Fibroblast of skin of left quadriceps (primary cell): ENCODE results near the gene MED14.
"Not testable (repeated sequence)": the region's sequence is repeated elsewhere in the genome, so short reads cannot be mapped to it uniquely, and the experiment has no call there.

Experiments used
- DNase-seq, 2 experiments: peaks; one replicate each; pipeline ENCODE4 v3.0.0-alpha.2; 2013; ENCODE audit warnings: low read depth in 2 of 2

Gene MED14

DNA sequence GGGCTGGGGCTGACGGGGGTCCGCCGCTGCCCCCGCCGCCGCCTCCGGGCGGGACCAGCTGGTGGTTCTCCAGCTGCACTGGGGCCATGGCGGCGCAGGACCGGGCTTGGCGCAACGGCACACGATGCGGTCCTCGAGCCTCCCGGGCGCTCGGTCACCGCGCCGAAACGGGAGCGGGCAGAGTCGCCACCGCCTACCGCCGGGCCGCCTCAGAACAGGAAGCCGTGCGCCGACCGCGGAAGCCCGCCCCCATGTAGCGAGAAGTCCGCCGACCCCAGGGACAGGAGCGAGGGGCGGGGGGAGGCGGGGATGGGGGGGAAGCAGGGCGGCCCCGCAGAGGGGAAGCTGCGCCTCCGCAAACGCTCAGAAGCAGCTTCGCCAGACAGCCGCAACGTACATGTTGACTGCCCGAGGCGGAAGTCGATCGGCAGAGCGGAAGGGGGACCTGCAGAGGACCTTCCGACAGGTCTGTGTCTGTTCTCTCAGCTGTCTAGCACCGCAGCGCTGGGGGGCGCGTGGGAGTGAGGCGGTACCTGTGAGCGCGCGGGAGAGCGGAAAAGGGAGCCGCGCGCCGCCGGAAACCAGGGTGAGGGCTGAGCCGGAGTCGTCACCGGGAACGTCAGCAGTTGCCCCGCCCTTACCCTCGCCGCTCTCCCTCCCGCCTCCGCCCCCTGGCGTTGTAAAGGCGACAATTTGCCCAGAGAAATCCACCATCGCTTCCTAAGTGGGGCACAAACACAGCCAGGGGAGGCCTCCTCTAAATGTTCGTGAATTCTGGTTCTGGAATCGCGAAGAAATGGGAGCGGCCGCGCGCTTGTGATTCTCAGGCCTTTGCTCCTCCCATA lies at the start of gene MED14:
Gene MED14, minus strand, starts transcription at position 218 of the 845 bp plus-strand sequence. Its CDS starts 130 bp downstream, at position 88.
- peak; percentile 56 to 60 for DNase-seq

DNA sequence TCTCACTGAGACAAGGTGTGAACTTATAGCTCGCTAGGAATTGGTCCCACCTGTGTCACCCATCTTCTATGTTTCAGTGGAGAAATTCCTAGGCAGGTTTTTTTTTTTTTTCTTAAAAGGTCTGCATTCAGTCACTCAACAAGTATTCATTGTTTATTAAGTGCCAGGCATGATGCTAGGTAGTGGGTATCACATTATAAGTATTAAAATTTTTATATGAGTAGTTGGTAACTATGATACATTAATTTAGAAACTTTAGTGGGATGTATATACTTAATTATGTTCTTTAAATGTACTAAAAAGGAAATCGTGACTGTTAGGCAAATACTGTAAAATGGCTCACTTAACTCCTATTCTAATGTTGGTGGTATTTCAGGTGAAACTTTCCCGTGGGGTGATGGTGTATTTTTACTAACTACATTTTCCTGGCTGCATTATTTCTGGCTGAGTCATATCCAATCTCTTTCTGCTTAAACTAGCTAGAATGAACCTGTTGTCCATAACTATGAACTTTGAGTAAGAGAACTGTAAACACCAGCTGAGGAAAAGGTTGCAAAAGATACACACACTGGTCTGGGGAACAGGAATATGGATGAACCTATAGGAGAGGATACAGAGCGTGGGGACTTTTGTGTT lies 49.3 kb upstream of the MED14 start:
- no peak for DNase-seq

DNA sequence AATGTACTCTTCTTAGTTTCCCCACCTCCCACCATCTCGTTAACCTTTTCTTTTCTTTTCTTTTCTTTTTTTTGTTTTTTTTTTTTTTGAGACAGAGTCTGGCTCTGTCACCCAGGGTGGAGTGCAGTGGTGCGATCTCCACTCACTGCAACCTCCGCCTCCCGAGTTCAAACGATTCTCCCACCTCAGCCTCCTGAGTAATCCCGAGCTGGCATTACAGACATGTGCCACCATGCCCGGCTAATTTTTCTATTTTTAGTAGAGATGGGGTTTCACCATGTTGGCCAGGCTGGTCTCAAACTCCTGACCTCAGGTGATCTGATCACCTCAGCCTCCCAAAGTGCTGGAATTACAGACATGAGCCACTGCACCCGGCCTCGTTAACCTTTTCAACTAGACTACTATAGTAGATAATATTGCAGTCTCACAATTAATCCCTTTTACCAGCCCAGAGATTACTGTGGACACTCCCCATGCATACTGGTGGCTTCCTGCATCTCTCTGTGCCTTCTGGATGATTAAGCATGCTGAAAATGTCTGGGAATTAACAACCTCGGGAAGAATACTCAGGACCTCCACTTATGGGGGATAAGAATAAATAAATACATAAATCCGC lies 47.4 kb upstream of the MED14 start:
- DNase-seq, result not testable (repeated sequence)

DNA sequence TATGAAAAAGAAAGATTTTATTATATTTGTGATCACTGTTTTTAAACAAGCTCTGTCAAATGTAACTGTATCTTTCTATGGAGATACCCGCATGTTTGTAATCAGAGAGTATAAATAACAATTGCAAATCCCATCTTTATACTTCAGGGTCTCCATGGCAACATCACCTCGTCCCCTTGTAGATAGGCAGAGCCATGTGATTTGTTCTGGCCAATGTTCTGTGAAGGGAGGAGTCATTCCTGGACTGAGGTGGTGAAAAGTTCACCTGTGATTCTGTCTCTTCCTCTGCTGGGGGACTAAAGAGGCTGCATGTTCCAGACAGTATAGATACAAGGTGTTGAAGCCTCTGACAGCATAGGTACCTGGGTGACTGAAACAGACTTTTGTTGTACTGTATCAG lies 45.6 kb upstream of the MED14 start:
- DNase-seq, result no peak

DNA sequence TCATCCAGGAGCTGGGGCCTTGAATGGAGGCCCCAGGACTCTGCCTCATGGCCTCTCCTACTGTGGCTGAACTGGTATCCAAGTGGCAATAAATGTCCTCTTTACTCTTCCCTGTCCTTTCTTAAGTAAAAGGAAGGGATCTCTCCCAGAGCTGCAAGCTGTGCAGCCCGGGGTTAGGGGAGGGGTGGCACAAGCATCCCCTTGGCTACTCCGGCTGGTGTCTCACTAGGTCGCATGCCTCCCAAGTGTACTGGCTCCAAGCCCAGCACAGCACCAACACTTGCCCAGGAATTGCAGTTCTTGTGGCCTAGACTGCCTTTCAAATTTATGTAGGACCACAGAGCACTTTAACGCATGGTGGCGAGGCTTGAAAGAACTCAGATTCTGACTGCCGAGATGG lies 44.7 kb upstream of the MED14 start:
- DNase-seq, result no peak

DNA sequence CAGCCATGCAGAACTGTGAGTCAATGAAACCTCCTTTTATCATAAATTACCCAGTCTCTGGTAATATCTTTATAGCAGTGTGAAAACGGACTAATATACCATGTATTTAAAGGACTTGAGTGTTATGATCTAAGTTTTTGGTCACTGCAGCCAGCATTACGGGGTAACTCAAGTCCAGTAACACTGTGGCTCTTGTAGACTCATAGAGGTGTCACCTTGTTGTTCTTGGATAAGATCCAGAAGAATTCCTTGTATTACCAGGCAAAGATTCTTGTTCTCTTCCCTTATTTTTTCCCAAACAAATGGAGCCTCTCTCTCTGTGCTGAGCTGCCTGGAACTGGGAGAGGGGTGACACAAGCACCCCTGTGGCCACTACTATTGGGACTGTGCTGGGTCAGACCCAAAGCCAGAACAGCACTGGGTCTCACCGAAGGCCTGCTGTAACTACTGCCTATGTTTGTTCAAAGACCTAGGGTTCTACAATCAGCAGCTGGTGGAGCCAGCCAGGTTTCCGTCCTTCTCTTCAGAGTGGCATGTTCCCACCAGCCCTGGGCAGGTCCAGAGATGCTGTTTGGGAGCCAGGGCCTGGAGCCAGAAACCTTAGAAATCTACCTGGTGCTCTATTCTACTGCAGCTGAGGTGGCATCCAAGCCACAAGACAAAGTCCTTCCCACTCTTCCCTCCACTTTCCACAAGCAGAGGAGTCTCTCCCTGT lies 43.7 kb upstream of the MED14 start:
- no peak for DNase-seq

DNA sequence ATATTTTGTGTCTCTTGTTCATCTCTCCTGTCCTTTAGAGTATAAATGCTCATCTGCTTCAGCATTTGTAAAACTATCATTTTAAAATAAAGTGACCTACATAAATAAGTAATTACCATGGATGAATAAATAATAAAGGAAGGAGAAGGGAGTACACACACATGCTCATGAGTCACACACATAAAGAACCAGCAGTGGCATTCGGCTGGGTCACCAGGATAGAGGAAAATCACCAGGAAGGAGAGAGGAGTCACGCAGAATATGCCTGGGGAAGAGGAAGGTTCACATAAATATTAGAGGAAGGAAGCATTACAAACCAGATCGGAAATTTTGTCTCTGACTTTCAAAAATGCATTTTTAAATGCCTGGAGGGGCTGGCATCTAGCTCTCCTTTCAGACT lies 38.5 kb upstream of the MED14 start:
- no peak for DNase-seq

DNA sequence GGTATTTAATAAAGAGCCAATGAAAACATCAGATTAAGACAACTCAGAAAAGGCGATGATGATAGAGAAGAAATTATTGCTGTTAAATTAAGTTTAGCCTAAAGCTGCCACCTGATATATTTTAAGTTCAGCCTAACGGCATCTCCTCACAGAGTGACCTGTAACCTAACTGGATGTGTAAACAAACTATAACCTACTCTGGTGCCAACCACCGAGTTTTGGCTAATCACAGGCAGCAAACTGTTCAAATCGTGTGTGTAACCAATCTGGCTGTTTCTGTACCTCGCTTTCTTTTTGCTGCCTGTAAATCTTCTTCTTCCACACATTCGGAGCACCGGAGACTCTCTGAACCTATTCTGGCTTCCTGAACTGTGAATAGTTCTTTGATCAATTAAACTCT lies 37.8 kb upstream of the MED14 start:
- DNase-seq, result no peak

DNA sequence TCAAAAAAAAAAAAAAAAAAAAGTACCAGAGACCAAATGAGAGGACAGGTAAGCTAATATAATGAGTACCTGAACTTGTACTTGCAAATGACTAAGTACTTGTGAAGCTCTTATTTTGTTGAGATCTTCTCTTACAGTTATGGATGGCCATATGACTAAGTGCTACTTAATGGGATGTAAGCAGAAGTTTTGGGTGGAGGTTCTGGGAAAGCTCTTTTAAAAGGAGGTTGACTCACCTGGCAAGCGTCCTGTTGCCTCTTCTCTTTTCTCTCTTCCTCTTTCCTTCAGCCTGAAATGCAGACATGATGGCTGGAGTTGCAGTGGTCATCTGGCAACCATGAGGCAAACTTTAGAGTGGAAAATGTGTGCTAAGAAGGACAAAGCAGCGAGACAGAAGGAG lies 36.9 kb upstream of the MED14 start:
- DNase-seq, result no peak

DNA sequence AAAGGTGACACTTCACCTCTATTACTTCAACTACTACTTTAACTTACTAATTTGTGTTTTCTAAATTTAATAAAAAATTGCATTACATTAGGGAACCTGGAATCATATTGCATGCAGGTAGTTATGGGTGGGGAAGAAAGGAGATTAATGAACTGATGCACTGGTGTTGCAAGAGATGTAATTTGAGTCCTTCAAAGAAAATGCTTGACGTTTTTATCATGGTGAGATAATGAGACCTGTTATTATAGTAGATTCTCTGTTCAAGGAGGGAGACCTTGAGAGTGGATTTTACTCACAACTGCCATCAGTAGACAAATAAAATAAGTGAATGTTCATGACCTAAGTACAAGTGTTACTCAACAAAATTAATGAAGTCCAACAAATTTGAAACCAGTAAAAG lies 26.4 kb upstream of the MED14 start:
- no peak for DNase-seq

DNA sequence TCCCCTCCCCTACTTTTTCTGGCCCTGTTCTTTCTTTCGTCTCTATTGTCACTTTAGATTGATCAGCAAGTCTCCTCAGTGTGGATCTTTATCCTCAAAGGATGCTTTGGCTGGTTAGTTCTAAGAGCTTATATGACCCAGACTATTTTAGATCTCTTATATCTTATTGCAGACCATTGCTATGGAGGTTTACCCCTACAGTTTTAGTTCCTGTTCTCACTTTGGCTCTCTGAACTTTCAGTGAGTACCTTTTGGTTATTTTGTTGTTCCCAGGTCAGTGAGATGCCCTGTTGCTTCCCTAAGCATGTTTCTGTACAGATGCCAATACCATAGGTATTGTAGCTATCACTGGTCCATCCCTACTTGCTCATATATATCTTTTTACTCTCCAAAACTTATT lies 24.0 kb upstream of the MED14 start:
- no peak for DNase-seq

DNA sequence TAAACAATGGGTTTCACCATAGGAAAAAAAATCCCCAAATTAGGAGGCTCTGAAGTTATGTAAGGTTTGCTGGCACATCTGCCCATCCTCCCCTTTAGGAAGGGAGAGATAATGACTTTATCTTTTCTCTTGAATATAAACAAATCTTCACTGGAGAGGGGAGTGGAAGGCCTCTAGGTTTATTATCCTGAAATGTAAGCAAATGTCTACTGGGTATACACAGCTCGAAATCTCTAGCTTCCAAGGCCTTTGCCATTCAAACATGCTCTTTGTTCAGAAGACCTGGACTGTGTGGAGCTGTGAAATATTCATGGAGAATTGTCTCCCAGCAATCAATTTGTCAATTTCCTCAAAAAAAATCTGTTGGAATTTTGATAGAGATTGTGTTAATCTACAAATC lies 21.7 kb upstream of the MED14 start:
- DNase-seq, result no peak

DNA sequence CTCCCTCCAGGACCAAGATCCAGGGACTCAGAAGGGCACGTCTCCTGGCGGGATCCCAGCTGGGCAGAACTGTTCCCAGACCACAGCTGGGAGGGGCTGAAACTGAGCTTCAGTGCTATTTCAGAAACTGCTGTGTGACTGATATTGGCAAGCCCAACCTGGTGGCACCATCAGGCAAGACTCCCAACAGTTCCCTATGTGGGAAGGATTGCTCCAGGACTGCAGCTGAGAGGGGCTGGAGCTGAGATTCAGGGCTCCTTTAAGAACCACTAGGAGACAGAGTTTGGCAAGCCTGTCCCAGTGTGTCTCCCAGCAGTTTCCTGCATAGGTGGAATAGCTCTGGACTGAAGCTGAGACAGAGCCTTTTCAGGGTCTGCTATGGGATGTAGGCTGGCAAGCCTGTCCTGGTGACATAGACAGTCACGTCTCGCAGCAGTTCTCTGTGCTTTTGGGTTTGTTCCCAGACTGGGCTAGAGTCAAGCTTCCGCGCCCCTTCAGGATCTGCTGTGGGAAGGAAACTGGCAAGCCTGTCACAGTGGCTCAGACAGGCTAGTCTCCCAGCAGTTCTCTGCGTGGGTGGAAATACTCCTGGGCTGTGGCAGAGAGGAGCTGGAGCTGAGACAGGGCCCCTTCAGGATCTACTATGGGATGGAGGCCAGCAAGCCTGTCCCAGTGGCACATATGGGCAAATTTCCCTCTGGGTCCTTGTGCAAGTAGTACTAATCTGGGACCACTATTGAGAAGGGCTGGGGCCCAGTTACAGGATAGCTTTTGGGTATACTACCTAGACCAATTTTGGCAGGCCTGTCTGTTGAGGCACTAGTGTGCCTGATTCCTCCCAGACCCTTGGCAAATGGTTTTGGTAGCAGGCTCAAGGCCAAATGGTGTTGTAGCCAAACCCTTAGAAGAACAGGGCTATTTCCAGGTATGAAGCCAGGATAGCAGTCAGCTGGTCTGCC lies 20.2 kb upstream of the MED14 start:
- DNase-seq, result no peak

DNA sequence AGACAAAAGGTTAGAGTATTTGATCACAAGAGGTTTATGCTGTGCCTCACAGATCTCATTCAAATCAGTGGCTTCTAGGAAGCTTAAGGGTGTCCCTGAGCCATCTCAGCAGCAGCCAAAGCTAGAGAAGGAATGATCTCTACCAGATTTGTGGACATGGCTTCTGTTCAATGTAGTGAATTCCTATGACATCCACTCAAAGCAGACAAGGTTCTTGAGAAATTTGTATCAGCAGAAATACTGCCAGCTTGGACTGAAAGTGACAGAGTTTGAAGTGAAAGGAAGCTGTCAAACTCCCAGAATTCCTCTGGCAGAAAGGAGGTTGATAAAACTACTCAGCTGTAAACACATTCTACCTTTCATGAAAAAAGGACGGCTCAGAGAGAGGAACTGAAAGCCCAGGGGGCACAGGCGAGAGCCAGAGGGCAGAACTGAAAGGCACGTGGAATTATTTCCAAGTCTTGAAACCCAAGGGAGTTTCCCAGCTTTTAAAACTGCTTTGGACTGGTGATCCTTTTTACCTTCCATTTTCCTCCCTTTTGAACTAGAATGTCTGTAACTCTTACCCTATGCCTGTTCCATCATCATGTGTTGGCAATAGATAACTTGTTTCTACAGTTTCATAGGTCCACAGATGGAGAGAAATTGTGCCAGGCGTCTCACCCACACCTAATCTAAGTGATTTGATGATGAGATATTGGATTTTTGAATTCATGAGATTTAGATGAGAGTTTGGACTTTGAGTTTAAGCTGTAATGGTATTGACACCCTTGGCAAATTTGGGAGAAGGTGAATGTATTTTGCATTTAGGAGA lies 14.5 kb upstream of the MED14 start:
- DNase-seq, result no peak

DNA sequence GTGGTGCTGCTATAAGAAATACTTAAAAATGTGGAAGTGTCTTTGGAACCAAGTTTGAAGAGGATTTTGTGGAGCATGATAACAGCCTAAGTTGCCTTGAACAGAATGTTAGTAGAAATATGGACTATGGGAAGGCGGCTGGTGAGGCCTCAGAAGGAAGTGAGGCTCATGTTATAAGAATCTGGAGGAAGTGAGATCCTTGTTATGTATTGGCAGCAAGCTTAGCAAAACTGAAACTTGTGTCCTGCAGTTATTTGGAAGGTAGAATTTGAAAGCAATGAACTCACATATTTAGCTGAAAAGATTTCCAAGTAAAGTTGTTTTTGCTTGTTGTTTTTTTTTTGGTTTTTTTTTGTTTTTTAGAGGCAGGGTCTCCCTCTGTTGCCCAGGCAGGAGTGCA lies 13.6 kb upstream of the MED14 start:
- no peak for DNase-seq

DNA sequence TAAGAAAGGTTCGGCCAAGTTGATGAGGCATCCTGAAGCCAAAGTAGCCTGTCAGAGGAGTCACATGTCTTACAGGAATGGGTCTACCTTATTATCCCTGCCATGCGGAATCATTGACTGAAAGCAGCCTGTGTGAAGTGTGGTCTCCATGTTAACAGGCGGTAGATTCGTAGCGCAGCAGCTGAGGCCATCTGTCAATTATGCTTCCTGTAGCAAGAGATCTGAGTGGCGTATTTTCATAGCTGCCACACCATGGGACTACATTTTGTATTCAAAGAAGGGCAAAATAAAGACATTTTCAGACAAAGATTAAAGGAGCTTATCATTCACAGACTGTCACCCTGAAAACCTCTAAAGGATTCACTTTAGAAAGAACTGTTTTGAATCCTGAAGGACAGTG lies 11.2 kb upstream of the MED14 start:
- no peak for DNase-seq

DNA sequence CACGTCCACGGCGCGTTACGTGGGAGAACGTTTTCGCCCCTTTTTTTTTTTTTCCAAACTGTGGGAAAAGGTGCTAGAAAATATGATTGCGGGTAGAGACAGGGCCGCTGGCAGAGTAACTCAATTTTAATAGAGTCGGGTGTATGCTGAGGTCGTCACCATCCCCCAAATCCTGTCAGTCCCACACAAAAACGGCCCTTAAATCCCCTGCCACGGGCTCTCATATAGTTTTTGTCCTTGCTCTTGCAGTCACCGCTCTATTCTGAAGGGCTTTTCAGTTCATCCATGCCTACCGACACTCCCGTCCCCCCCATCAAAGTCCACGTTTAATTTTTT lies 796 bp upstream of the MED14 start:
- DNase-seq, result no peak

DNA sequence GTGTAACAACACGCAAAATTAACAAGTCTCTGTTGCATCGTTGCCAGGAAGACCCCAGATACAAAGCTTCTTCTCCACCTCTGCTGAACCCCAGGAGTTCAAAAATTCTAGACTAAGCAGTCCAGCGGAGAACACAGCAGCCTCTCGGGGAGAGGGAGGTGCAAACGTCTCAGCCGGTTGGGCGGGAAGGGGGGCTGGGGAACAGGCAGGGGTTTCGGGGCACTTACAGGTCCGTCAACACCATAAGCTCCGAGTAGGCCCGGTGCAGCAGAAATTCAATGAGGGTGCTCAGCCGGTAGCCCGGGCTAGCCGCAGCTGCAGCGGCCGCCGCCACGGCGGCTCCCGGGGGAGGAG lies 394 bp downstream of the MED14 start:
- DNase-seq, result no peak

DNA sequence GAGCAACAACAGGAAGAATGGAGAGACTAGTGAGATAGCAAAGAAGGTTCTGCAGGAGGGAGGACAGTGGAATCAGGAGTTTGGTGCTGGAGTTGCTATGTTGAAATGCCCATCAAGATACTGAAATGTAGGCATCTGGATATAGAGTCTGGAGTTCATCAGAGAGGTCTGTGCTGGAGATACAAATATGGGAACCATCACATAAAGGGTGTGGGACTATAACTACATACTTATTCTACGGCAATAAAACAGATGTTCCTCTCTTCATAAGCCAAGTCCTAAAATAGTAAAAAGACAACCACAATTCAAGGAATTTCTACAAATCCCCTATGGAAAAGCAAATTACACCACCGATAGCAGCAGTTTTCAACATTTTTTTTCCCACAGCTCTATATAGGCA lies 1.6 kb downstream of the MED14 start:
- DNase-seq, result no peak

DNA sequence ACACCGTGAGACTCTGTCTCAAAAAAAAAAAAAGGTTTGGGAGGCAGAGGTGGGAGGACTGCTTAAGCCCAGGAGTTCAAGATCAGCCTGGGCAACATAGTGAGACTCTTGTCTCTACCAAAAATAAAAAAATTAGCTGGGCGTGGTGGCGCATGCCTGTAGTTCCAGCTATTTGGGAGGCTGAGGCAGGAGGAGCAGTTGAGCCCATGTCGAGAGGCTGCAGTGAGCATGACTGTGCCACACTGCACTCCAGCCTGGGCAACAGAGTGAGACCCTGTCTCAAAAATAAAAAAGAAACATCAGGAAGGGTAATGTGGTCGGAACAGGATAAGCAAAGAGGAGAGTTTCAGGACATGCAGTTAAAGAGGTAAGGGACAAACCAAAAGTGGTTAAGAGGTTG lies 2.8 kb downstream of the MED14 start:
- DNase-seq, result not testable (repeated sequence)
